Right atrium auricular region (tissue), 2 donors: ENCODE data around the gene RBBP5. TPM values are rescaled to one million over a fixed set of nuclear protein-coding genes. Genes with fewer than 3 reads are reported as not detected.

Source experiments
- DNase-seq: peaks from one replicate; pipeline ENCODE4 v3.0.0-alpha.2; 2019; ENCODE audit warnings: low spot score
- H3K27ac ChIP-seq, 2 donors: fragments of 200-600 bp; sonication (generic); 1 replicate in 1 of 2; 2 replicates in 1 of 2; pipeline ENCODE4 v1.5.1; 2016 to 2019
- H3K27me3 ChIP-seq, 2 donors: fragments of 200-600 bp; sonication (generic); one replicate each; pipeline versions ENCODE4 v1.5.1 to v1.6.0; 2017 to 2019
- H3K36me3 ChIP-seq: fragments of 200-600 bp; sonication (generic); one replicate; pipeline ENCODE4 v1.5.1; 2016
- H3K4me1 ChIP-seq, 2 donors: fragments of 200-600 bp; sonication (generic); one replicate each; pipeline versions ENCODE4 v1.5.1 to v1.6.0; 2017 to 2019
- H3K4me3 ChIP-seq, 2 donors: fragments of 200-600 bp; sonication (generic); 1 replicate in 1 of 2; 2 replicates in 1 of 2; pipeline ENCODE4 v1.5.1; 2017 to 2019; ENCODE audit warnings: mild to moderate bottlenecking in 1 of 2, moderate library complexity in 1 of 2
- H3K9me3 ChIP-seq, 2 donors: fragments of 200-600 bp; sonication (generic); one replicate each; pipeline ENCODE4 v1.5.1; 2019
- total RNA-seq, 2 donors: library from RNA; depleted of rRNA; stranded (reverse); fragments of >200 nt; gene quantifications; one replicate each; pipeline ENCODE4 v1.1.0, GENCODE V29; 2016
- TF ChIP-seq, protein P1 (sequence below), 2 donors: fragments of 200-600 bp; sonication (generic); IDR thresholded peaks; one replicate each; pipeline ENCODE4 v1.5.1; 2019; ENCODE audit warnings: antibody characterized with exemption in 2 of 2

Gene RBBP5
- total RNA-seq, 2 donors from 2014 or later: 10.3 to 12.4 TPM

DNA sequence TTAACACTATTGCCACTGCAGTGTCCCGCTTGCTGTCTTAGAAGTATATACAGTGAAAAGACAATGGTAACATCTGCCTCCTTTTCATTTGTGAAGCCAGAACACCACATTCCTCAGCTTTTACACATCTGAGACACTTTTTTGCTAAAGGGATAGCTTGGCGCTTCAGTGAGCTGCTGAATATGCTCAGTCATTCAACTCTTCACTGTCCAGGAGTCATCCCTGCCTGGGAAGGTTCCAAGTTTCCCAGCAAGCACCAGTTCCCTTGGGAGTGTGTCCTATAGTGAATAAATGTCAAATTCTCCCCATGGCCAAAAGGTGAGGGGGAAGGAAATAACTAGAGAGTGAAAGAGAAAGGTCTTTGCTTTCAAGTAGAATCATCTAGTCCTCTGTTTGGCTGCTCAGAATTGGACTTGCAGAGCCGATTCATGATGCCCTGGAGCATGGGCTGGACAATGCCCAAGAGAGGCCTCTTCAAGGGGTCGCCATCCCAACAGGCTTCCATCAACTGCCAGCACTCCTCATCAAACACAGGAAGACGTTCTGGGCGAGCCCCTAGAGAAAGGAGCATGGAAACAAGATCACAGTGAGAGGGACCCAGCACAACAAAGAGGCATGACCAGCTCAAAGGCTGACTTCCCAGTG lies 25.5 kb upstream of the RBBP5 start:
- Histone ChIP-seq H3K4me3 (no peak overlapping the region), H3K27me3 (no peaks in the 10 kb centered on the region), H3K27ac (no peak overlapping the region), H3K4me1 (peaks cover 0 to 8% of the 10 kb centered on the region in 2 donors), H3K36me3 (peaks cover 30% of the 10 kb centered on the region), H3K9me3 (no peaks in the 10 kb centered on the region)
- DNase-seq: no peak
- TF ChIP-seq, protein P1, sequence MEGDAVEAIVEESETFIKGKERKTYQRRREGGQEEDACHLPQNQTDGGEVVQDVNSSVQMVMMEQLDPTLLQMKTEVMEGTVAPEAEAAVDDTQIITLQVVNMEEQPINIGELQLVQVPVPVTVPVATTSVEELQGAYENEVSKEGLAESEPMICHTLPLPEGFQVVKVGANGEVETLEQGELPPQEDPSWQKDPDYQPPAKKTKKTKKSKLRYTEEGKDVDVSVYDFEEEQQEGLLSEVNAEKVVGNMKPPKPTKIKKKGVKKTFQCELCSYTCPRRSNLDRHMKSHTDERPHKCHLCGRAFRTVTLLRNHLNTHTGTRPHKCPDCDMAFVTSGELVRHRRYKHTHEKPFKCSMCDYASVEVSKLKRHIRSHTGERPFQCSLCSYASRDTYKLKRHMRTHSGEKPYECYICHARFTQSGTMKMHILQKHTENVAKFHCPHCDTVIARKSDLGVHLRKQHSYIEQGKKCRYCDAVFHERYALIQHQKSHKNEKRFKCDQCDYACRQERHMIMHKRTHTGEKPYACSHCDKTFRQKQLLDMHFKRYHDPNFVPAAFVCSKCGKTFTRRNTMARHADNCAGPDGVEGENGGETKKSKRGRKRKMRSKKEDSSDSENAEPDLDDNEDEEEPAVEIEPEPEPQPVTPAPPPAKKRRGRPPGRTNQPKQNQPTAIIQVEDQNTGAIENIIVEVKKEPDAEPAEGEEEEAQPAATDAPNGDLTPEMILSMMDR (IDR thresholded peaks at IDR 0.05): no peak

DNA sequence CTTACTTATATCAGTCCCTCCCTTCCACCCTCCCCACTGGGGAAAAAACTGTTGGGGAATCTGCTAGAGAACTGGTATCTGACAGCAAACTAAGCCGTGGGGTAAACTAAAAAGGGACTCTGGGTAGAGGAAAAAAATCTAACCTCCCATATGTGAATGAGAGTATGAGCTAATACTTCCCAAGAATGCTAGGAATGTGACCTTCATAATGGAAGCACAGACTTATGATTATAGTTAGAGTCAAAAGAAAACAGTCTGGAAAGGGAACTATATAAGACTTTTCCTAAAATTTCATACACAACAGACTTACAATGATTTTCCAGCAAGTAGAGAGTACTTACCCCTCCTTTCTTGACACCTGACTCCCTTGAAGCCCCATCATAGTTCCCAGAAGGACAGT lies 23.0 kb upstream of the RBBP5 start:
- no peak for DNase-seq
- peaks cover 13% of the 10 kb centered on the region for H3K36me3 ChIP-seq
- peak overlapping the region in 1 of 2 donors; percentile 50 for H3K27ac ChIP-seq
- peaks cover 0 to 20% of the 10 kb centered on the region in 2 donors for H3K4me1 ChIP-seq
- no peaks in the 10 kb centered on the region for H3K27me3 ChIP-seq
- TF ChIP-seq, protein P1 (IDR thresholded peaks at IDR 0.05): no peak
- no peaks in the 10 kb centered on the region for H3K9me3 ChIP-seq
- H3K4me3 ChIP-seq: no peak overlapping the region

DNA sequence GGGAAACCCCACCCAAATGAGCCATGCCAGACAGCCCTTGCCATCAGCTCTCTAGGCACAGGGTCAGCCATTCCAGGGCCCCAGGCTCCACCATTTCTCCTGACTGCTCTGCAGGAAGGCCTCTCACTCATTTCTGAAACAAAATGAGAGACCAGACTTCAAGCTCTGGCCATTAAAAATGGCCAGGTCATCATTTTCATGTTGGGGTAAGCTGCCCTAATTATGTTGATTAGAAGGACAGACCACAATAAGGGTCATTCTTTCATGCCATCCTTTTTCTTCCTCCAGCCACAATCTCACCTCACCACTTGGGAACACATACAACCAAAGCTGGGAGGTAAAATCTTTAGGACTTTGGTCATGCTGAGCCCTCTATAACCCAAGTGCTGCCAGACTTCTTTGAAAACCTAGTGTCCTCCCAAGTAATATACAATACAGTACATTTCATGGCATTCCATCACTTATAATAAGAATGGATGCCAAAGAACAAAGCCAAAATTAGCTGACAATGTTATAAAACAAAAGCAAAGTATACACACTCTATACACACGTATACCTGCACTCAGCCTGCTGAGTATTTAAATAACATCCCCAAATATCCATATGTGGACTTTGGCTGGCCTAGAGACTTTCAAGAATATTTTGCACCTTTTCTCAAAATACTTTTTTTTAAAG lies 22.4 kb upstream of the RBBP5 start:
- TF ChIP-seq, protein P1 (IDR thresholded peaks at IDR 0.05): no peak
- no peaks in the 10 kb centered on the region for H3K27me3 ChIP-seq

DNA sequence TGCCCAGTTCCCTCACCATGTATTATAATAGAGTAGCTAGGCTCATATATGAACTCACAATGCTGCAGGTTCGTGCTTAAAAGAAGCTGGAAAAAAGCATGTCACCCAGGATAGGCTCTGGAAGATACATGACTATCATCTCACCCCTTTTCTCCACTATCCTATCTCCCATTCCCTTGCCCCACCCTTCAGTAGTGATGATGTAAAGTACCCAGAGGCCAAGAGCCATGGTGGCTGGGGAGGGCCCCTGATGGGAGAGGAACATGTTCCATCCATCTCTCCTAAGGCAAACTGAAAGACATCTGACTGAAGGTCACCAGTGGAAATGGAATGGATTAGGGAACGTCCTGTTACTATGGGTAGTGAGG lies 20.3 kb upstream of the RBBP5 start:
- Histone ChIP-seq H3K4me1 (peaks cover 0 to 20% of the 10 kb centered on the region in 2 donors), H3K27me3 (no peaks in the 10 kb centered on the region), H3K4me3 (peak overlapping the region in 1 of 2 donors; percentile 1), H3K27ac (peak overlapping the region in 1 of 2 donors; percentile 17), H3K9me3 (no peaks in the 10 kb centered on the region), H3K36me3 (peaks cover 4% of the 10 kb centered on the region)
- TF ChIP-seq, protein P1 (IDR thresholded peaks at IDR 0.05): no peak
- no peak for DNase-seq

More for the DNA sequence above, 22.4 kb upstream of the RBBP5 start:
- DNase-seq: no peak
- Histone ChIP-seq H3K4me1 (peaks cover 0 to 20% of the 10 kb centered on the region in 2 donors), H3K9me3 (no peaks in the 10 kb centered on the region), H3K36me3 (peaks cover 13% of the 10 kb centered on the region), H3K27ac (peak overlapping the region in 1 of 2 donors; percentile 50), H3K4me3 (no peak overlapping the region)

DNA sequence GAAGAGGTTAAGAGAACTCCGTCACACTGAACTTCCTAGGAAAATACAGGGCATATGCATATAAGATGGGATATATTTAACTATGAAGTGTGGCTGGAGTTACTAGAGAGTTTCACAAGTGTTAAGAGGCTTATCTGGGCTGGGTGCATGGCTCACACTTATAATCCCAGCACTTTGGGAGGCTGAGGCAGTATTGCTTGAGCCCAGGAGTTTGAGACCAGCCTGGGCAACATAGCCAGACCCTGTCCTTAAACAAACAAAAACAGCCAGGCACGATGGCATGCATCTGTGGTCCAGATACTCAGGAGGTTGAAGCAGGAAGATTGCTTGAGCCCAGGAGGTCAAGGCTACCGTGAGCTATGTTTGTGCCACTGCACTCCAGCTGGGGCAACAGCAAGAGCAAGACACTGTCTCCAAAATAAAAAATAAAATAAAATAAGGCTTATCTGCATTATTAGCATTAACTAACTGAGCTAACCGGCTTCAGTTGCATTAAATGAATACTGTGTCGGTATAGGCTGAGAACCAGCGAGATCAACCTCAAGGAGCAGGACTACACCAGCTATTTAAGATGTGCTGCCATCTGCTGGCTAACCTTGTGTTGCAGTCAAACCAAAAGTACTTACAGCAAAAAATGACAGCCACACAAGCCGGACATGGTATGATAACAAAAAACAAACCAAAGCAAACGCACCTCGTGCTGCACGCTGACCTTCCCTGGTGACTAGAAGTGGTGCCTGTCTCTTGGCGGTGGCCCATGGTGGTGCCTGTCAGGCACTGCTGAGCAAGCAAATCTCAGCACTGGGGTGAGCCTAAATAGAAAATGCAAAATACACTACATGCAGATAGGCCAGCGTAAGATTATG lies 19.7 kb upstream of the RBBP5 start:
- TF ChIP-seq, protein P1 (IDR thresholded peaks at IDR 0.05): peak; percentile 63 to 87
- DNase-seq: peak; percentile 87
- Histone ChIP-seq H3K4me3 (peak overlapping the region in 1 of 2 donors; percentile 1), H3K27me3 (no peaks in the 10 kb centered on the region), H3K9me3 (no peaks in the 10 kb centered on the region), H3K36me3 (no peaks in the 10 kb centered on the region), H3K4me1 (peaks cover 0 to 20% of the 10 kb centered on the region in 2 donors), H3K27ac (peak overlapping the region in 1 of 2 donors; percentile 17)
